GM21737 (cell line): Measurements from ENCODE around the gene BRD3OS.
"Not testable (repeated sequence)": the region's sequence is repeated elsewhere in the genome, so short reads cannot be mapped to it uniquely, and the experiment has no call there.

Experiments
- ATAC-seq: cut with Tn5 transposase; IDR thresholded peaks from one replicate; pipeline ENCODE4 v1.9.1; 2021; ENCODE audit warnings: mild to moderate bottlenecking, moderate library complexity; ENCODE audit not compliant: unreplicated experiment

Gene BRD3OS

GRCh38 chr9:134061688-134062371 is 36.5 kb downstream of the BRD3OS start:
- ATAC-seq: no peak

- no peak for ATAC-seq
Observed at GRCh38 chr9:134062461-134063087, 37.3 kb downstream of the BRD3OS start.

GRCh38 chr9:134063088-134063570 is 37.8 kb downstream of the BRD3OS start:
- no peak for ATAC-seq

- no peak for ATAC-seq
Observed at GRCh38 chr9:134063571-134064450, 38.5 kb downstream of the BRD3OS start.

- ATAC-seq: no peak
Observed at GRCh38 chr9:134064711-134065110, 39.4 kb downstream of the BRD3OS start.

- ATAC-seq: peak; percentile 27
Observed at GRCh38 chr9:134065612-134066419, 40.5 kb downstream of the BRD3OS start.

- no peak for ATAC-seq
Observed at GRCh38 chr9:134066526-134066912, 41.2 kb downstream of the BRD3OS start.

GRCh38 chr9:134066913-134067851 is 41.9 kb downstream of the BRD3OS start:
- peak; percentile 8 for ATAC-seq

- peak; percentile 66 for ATAC-seq
Observed at GRCh38 chr9:134067904-134068743, 42.8 kb downstream of the BRD3OS start, which contains the start of gene BRD3. BRD3 (minus strand) TSS chr9:134068026; CDS start chr9:134053477, 14,549 bp downstream.

GRCh38 chr9:134068744-134069479 is 43.6 kb downstream of the BRD3OS start:
- no peak for ATAC-seq

- no peak for ATAC-seq
Observed at GRCh38 chr9:134069480-134070399, 44.5 kb downstream of the BRD3OS start.

GRCh38 chr9:134071149-134071548 is 45.9 kb downstream of the BRD3OS start:
- no peak for ATAC-seq

GRCh38 chr9:134072683-134073082 is 47.4 kb downstream of the BRD3OS start:
- ATAC-seq: not testable (repeated sequence)

- no peak for ATAC-seq
Observed at GRCh38 chr9:134073500-134073899, 48.2 kb downstream of the BRD3OS start.

- not testable (repeated sequence) for ATAC-seq
Observed at GRCh38 chr9:134075689-134076088, 50.4 kb downstream of the BRD3OS start.

- no peak for ATAC-seq
Observed at GRCh38 chr9:134076644-134077043, 51.4 kb downstream of the BRD3OS start.
